NCI-H2227 (cell line): Measurements from ENCODE around the gene TXNDC16.

Source experiments
- DNase-seq: peaks from one replicate; lab custom pipeline; 2025; ENCODE audit not compliant: unreplicated experiment; lab: John Stamatoyannopoulos, UW

The TXNDC16 gene

DNA sequence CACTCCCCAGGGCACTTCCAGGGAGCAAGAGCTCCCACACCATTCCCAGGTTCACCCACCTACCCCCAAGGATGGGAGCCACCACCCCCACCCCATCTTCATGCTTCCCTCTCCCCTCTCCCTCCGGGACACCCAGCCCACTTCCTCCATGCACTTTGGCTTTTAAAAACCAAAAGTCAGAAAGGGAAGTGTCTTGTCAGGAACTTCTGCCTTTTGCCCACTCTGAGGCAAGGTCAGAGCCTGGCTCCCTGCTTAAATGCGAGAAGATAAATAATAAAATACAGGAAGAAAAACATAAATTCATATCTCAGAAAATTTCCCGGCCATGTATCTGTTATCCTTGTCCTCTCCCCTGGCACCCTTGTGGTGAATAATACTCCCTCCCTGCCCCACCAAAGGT lies 156.6 kb downstream of the TXNDC16 start:
- no peak for DNase-seq

- DNase-seq: no peak
Measured at GRCh38 chr14:52391881-52392615, 160.3 kb downstream of the TXNDC16 start.
